Suppressor macrophage treated with lipopolysaccharide for 4 hours (primary cell): Measurements from ENCODE around the gene CIAO2A.
"Not testable (repeated sequence)": the region's sequence is repeated elsewhere in the genome, so short reads cannot be mapped to it uniquely, and the experiment has no call there.

Experiments
- DNase-seq: peaks from one replicate; pipeline ENCODE4 v3.0.0-alpha.2; 2020

CIAO2A gene

DNA sequence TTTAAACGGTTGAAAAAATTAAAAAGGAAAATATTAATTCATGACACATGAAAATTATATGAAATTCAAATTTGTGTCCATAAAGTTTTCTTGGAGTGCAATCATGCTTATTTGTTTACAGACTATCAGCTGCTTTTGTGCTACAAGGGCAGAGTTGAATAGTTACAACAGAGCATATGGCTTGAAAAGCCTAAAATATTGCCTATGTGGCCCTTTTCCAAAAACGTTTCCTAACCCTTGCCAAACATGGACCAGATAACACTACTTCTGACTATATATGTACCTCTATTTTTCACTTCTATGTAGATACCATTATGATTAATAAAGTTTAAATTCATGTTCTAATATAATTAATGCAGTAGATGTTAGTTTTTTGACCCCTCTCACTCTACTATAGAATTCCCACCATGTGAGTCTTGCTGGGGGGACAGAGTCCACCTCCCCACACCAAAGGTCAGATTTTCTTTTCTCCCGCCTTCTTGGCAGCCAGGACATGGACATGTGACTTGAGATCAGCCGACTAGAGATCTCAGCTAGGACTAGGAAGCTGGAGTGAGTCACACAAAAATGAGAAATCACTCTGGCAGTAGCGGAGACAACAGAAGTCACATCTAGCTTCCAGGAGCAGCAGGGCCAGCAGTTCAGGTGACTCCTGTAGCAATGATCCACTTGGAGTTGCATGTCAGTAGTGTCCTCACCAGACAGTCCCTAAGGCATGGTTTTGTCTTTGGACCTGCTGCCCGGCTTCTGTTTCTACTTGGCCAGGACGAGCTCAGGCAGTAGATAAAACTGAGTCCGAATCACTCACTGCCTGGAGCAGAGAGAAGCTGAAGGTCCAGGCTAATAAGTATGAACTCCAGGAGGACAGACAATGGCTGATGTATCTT lies 22.4 kb downstream of the CIAO2A start:
- peak; percentile 86 for DNase-seq

DNA sequence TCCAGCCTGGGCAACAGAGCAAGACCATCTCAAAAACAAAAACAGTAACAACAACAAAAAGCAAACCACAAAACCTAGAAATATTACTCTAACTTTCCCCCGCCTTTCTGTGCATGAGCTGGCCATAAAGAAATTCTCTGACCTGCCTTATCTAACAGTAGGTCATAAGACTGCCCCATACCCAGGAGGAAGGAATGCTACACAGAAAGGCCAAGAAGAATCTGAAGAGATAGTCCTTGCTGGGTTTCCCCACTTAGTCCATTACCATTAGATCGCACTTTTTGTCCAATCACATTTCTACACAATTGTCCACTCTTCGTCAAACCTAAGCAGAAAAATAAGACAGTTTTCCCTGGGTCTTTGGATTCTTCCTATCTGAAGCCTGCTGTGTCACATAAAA lies 23.5 kb downstream of the CIAO2A start:
- no peak for DNase-seq

DNA sequence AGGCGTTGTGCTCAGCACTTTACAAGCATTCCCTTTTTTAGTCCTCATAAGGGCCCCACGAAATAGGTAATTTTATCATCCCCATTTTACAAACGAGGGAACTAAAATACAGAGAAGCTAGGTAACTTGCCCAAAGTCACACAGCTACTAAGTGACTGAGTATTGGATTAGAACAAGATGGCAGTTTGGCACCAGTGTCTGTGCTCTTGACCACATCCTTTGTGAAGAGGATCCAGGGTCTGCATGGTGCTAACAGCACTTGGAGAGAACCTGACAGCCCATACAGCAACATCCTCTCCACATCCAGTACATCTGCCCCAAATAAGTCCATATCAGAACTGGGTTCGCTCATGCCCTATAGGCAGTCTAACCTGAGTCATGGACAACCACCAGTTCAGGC lies 25.5 kb downstream of the CIAO2A start:
- no peak for DNase-seq

- peak; percentile 86 for DNase-seq
These were observed 26.0 kb downstream of the CIAO2A start for GRCh38 chr15:64067564-64068030.

GRCh38 chr15:64066451-64066850 lies 27.2 kb downstream of the CIAO2A start:
- DNase-seq = peak; percentile 37

DNA sequence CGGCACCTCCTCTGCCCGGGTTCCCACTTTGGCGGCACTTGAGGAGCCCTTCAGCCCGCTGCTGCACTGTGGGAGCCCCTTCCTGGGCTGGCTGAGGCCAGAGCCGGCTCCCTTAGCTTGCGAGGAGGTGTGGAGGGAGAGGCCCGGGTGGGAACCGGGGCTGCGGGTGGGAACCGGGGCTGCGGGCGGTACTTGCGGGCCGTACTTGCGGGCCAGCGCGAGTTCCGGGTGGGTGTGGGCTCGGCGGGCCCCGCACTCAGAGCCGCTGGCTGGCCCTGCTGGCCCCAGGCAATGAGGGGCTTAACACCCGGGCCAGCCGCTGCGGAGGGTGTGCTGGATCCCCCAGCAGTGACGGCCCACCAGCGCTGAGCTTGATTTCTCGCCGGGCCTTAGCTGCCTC lies 32.9 kb downstream of the CIAO2A start:
- no peak for DNase-seq

GRCh38 chr15:64059104-64059503 lies 34.5 kb downstream of the CIAO2A start:
- DNase-seq = not testable (repeated sequence)

DNA sequence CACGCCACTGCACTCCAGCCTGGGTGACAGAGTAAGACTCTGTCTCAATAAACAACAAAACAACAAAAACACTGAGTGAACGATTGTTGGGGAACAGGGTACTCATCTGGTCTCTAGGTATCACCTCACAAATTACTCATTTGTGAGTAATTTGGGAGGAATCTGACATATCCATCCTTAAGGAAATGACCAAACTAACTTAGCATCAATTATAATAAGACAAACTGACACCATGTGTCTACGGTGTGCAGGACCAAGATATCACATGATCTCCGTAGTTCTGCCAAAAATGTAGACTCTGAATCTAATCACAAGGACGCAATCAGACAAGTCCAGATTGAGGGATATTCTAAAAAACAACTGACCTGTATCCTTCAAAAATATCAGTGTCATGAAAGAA lies 35.4 kb downstream of the CIAO2A start:
- DNase-seq = no peak

DNA sequence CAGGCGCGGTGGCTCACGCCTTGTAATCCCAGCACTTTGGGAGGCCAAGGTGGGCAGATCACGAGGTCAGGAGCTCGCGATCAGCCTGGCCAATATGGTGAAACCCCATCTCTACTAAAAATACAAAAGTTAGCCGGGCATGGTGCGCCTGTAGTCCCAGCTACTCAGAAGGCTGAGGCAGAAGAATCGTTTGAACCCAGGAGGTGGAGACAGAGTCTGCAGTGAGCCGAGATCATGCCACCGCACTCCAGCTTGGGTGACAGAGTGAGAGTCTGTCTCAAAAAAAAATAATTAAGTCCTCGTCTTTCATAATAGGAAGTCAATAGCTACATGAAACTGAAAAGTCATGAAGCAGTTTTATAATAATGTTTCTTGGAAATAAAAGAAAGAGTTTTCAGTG lies 40.0 kb downstream of the CIAO2A start:
- not testable (repeated sequence) for DNase-seq

DNA sequence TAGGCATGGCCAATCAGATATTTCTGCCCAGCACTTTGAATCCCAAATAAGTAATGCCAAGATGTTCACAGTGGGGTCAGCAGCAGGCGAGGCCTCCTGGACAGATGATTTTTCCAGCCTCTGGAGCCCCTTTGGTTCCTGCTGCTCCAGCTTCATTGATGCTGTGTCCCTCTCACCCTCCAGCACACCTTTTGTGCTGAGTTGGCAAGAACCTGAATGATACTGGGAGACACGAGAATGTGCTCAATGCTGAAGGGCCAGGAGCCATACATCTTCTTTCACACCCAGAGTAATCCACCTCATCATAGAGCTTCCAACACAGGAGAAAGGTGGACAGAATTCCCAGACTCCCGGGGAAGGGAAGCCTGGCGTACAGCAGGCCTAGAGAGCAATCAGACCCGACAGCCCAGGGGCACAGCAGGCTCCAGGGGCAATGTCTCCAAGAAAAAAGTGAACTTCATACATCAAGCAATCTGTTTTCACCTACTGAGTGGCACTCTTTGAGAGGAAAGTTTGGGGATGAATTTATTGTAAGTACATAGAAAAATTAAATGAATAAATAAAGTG lies 40.6 kb downstream of the CIAO2A start:
- DNase-seq = no peak

DNA sequence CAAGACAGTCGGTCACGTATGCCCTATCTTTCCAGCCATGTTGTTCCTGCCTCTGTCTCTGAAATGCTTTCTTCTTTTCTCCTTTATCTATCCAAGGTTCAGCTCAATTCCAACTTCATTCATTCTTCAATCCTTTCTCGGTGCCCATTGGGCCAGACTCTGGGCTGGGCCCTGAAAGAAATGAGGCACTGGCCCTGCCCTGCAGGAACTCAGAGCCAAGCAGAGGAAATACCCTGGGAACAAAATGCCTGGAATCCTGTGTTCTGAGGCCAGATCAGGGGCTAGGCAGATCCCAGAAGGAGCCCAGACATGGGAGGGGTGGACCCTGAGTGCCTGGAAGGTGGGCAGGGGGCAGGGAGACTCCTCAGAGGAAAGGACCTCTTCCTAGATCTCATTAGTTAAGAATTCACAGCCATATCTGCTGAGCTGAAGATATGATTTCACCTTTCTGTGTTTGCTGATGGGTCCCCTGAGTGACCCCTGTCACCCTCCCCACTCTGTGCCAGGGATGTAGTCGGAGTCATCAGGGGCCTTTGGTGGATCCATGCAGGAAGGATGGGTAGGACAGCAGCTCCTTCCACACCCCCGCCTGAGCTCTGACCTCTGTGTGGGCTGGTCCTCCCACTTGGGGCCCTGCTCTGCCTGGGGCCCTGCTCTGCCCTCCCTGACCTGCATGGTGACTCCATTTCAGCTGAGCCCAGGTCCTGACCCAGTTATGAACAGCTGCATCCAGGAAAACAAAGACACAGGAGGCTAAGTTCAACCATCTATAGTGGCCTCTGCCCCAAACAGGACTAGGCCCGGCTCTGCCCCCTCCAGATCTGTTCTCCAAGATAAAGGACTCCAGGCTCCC lies 42.0 kb downstream of the CIAO2A start:
- no peak for DNase-seq

GRCh38 chr15:64051093-64051402 lies 42.6 kb downstream of the CIAO2A start:
- DNase-seq = no peak

GRCh38 chr15:64050281-64051092 lies 43.2 kb downstream of the CIAO2A start:
- DNase-seq = no peak

DNA sequence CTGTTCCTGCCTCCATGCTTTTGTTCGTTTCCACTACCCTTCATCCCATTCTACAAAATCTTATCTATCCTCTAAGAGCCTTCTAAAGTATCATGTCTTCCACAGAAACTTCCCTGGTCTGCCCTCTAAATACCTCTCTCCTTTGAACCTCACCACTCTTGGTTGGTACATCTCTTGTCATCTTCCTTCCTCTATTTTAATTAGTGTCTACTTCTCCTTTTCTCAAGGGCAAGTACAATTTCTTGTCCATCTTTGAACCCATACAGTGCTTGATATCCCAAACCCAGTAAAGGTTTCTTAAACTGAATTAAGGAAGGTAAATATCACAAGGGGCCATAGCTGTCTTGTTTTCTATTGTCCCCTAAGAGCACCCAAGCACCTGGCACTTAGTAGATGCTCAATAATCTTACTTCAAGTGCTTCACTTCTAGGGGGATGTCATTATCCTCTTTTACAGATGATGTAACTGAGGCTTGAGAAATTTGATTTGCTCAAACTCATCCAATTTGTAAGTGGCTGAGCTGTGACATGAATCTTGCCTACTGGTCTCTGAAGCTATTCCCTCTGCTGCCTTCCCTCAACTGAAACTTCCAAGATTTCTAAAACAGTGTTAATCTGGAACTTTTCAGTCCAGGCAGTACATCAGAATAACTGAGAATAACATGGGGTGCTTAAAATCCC lies 44.7 kb downstream of the CIAO2A start:
- DNase-seq = peak; percentile 64

GRCh38 chr15:64046421-64047153 lies 47.1 kb downstream of the CIAO2A start, which contains the start of gene DAPK2:
Gene DAPK2, minus strand, starts transcription at chr15:64046485. Its CDS starts 6,224 bp downstream, at chr15:64040261.
- peak; percentile 88 for DNase-seq

DNA sequence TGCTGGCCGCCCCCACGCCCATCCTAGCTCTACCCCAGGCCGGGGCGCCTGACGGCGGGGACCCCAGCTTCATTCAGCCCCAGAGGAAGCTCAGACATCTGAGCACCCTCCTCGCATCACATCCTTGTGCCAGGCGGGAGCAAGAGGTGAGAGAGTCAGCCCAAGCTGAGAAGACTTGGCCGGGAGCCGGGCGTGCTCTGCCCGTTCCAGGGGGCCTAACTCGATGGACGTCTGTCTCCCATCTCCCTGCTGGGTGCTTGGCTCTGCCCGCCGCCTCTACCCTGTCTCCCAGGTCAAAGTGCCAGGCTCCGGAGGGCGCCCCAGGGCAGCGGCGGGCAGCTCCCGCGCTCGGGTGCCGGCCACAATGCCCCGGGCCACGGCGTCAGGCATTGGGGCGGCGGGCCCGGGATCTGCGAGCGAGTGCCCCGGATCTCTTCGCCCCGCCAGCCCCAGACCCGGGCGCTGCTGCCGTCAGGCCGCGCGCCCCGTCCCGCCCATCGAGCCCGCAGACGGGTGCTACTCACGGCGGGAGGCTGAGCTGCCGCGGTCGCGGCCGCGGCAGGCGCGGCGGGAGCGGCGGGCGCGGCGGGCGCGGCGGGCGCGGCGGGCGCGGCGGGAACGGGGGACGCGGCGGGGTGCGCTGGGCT lies 47.7 kb downstream of the CIAO2A start:
- DNase-seq = peak; percentile 8

- DNase-seq = no peak
These were observed 48.6 kb downstream of the CIAO2A start for GRCh38 chr15:64045101-64045435.

- DNase-seq = peak; percentile 21
These were observed 49.1 kb downstream of the CIAO2A start for GRCh38 chr15:64044300-64045100.

GRCh38 chr15:64038878-64039610 lies 54.6 kb downstream of the CIAO2A start:
- DNase-seq = no peak
